ENCODE data around the gene NOS1AP.
"Not testable (repeated sequence)": the region's sequence is repeated elsewhere in the genome, so short reads cannot be mapped to it uniquely, and the experiment has no call there.

Gene NOS1AP

DNA sequence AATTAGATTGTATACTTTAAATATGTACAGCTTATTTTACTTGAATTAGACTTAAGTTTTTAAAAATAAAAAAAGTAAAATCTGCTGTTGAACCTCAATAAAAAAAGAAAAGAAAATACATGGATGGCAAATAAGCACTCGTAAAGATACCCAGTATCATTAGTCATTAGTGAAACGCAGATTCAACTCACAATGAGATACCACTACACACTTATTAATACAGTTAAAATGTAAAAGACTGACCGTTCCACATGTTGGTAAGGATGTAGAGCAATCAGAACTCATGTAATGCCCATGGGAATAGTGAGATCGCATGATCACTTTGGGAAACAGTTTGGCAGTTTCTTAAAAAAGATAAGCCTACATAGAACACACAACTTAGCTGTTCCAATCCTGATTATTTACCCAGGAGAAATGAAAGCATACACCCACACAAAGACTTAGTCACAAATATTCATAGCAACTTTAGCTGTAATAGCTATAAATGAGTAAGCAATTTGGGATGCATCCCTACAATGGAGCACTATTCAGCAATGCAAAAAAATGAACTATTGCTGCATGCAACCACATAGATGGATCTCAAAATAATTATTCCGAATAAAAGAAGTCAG, 335.2 kb downstream of the NOS1AP start:
- peak; percentile 14 to 23 for DNase-seq (ENCODE audit: low read depth in 2 of 2)

DNA sequence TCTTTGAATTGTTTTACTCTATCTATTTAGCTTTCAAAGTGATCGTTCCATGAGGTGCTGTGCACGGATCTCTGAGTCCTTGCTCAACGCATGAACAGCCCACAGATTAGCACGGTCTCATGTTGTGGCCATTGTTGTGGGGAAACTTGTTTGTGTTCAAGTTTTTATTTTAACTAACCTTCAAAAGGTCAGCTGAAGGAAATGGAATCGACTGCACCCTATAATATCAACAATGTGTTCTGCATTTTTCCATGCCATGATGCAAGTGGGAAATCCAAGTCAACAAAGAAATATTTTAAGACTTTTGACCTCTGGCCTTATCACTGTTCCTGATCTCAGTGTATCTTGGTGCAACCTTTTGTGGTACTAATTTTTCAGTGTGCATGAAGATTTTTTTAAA, 336.3 kb downstream of the NOS1AP start:
- no peak for DNase-seq (ENCODE audit: low read depth in 2 of 2)

DNA sequence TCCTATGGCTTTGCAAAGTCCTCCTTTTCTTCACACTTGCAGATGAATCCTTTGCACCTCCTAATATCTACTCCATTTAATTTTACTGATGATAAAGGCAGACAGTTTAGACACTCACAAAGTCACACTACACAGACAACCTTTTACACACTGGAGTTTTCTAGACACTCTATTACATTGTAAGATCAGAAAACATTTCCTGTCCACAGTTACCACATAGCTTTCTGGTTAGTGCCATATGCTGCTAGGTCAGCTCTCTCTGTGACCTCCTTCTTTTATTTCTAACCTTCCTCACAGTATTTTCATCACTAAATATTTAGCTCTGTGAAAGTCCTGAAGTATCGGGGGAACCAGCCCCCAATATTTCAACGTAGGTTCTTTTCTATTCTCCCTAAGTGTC, 337.3 kb downstream of the NOS1AP start:
- no peak for DNase-seq (ENCODE audit: low read depth in 2 of 2)

DNA sequence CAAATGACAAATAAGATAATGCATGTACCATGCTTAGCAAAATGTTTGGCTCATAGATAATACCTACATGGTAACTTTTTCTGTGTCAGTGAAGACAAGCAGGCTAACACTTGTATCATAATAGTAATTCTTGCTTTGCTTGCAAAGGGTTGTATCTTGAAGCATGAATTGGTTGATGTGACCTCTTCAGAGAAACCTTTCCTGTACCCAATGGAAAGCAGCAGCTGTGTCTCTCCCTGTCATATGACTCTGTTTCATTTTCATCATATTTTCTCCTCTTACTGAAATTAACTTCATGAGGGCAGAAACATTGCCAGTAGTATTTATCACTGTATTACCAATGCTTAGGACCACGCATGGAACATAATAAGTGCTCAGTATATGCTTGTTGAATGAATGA, 338.0 kb downstream of the NOS1AP start:
- DNase-seq (ENCODE audit: low read depth in 2 of 2): no peak

DNA sequence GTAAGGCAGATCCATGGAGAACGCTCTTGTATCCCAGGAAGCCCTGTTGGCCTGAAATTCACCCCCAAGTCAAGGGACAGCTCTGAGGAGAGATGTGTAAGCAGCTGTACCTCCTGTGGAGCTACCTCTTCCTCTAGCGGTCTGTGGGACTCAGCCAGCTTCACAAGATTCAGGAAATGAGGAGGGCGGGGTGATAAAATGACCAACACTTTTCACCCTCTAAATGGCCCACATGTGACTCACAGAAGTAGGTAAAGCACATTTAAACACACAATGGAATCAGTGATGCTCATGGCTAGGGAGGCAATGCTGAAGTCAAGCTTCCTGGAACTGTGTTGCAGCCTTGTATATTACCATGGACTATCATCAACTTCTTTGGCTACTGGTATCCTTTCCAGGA, 342.5 kb downstream of the NOS1AP start, which contains the start of gene SH2D1B:
SH2D1B (minus strand) TSS at position 135 of the 400 bp plus-strand sequence; CDS start at position 15, 120 bp downstream.
- no peak for DNase-seq (ENCODE audit: low read depth in 2 of 2)

DNA sequence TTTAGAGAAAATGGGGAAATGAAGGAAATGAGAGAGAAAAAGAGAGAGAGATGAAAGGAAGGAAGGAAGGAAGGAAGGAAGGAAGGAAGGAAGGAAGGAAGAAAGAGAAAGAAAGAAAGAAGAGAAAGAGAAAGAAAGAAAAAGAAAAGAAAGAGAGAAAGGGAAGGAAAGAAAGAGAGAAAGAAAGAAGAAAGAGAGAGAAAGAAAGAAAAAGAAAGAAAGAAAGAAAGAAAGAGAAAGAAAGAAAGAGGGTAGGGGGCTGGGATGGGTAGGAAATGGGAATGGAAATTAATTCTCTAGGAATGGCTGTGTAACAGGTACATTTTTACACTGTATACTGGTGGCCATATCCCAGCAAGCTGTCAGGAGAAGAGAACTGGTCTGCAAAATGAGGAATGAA, 346.7 kb downstream of the NOS1AP start:
- no peak for DNase-seq (ENCODE audit: low read depth in 2 of 2)

DNA sequence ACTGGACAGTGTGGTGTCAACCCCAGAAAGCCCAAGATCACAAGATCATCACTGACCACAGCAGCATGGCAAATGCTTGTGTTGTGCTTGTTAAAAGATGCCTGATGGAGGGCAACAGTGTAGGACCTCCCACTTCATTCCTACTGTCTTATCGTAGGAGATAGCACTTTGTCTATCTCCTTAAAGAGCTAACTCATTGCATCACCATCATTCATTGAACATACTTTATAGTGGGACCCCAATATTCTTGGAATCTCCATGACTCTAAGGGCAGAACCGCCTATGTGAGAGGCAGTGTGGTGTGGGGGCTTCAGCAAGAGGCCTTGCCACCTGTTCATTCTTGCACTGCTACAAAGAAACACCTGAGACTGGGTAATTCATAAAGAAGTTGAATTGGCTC, 347.4 kb downstream of the NOS1AP start:
- no peak for DNase-seq (ENCODE audit: low read depth in 2 of 2)

DNA sequence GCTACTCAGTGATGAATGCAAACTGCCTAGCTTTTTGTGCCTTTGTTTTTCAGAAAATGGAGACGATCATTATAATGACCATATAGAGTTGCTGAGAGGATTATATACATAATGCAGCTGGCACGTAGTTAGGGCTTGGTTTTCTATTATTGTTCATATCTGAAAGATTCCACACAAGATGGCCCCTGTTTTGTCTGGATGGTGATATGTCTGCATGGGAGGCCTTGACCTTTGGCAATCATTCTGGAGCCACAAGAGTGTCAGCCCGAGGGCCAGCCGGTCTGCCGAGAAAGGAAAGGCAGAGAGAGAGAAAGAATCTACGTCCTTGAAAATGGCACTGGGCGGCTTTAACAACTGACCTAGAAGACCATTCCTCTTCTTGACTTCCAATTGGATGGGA, 348.2 kb downstream of the NOS1AP start:
- DNase-seq (ENCODE audit: low read depth in 2 of 2): no peak

DNA sequence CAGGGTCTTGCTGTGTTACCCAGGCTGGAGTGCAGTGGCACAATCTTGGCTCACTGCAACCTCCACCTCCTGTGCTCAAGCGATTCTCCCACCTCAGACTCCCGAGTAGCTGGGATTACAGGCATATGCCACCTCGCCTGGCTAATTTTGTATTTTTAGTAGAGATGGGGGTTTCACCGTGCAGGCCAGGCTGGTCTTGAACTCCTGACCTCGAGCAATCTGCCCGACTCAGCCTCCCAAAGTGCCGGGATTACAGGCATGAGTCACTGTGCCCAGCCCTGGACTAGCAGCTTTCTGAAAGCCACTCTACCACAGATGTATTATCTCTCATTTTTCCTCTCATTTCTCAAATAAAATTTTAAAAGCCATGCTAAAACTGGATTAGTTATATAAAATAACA, 349.1 kb downstream of the NOS1AP start:
- not testable (repeated sequence) for DNase-seq (ENCODE audit: low read depth in 2 of 2)

DNA sequence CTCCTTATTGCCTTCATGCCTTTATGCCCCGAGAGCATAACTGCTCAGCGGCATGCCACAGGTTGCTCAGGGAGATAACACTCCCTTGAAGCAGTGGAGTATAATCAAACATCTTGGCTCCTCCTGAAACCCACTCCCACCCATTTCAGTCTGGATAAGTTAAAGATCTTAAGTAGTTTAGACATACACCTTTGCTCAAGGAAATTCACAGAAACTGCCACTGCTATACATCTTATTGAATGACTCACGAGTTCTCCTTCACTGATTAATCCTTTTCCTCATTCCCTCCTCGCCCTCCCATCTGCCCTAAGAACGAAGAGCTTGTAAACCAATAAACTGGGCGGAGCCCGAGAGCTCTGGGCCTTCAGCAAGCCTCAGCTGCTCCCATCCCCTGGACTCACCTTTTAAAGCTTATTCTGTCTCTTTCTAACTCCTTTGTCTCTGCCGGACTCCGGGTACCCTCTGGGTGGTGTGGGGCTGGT, 350.0 kb downstream of the NOS1AP start:
- not testable (repeated sequence) for DNase-seq (ENCODE audit: low read depth in 2 of 2)

Measured in fibroblast of skin of left quadriceps (primary cell).